Liver (tissue), 3 donors: ENCODE results near the gene GMDS.

Source experiments
- EGR1 ChIP-seq, 2 donors: IDR thresholded peaks; 2 replicates each; pipeline ENCODE4 v1.6.1; 2016 to 2018; ENCODE audit warnings: antibody characterized with exemption in 2 of 2, low read depth in 2 of 2
- HNF4G ChIP-seq: IDR thresholded peaks from 2 replicates; pipeline ENCODE4 v1.6.1; 2016; ENCODE audit warnings: antibody characterized with exemption
- JUND ChIP-seq, 2 donors: IDR thresholded peaks; 2 replicates each; pipeline ENCODE4 v1.6.1; 2016; ENCODE audit warnings: antibody characterized with exemption in 2 of 2
- RAD21 ChIP-seq, 2 donors: IDR thresholded peaks; 2 replicates each; pipeline ENCODE4 v1.6.1; 2016; ENCODE audit warnings: antibody characterized with exemption in 2 of 2, mild to moderate bottlenecking in 2 of 2
- TAF1 ChIP-seq: conservative IDR thresholded peaks from 2 replicates; pipeline ENCODE4 v1.6.1; 2016; ENCODE audit warnings: antibody characterized with exemption, mild to moderate bottlenecking
- TF ChIP-seq, protein P1 (sequence below): fragments of 150-350 bp; IDR thresholded peaks from 2 replicates; pipeline ENCODE4 v1.5.1; 2017; ENCODE audit warnings: improper control_type of control experiment, low read depth, low read length; ENCODE audit not compliant: missing input control
- TF ChIP-seq, protein P2 (sequence below): IDR thresholded peaks from 2 replicates; pipeline ENCODE4 v1.6.1; 2016; ENCODE audit warnings: antibody characterized with exemption, mild to moderate bottlenecking
- TF ChIP-seq, protein P3 (sequence below): IDR thresholded peaks from 2 replicates; pipeline ENCODE4 v1.6.1; 2016; ENCODE audit warnings: antibody characterized with exemption
- donor health status: healthy.
- donor health status: healthy.

DNA sequence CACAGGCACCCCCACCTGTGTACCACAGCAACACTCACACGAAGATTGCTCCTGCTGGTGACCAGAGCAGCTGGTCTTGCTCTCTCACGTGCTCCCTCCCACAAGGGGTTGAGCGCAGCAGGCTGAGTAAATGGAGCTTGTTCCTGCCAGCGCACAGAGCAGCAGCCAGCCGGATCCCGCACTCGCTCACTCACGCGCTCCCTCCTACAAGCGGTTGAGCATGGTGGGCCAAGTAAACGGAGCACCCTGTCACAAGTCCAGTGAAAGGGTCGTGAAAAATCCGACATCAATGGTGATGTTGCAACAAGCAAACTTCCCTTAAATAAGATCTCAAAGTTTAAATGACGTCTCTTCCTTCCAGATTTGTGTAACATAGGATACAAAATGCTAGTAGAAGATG is 322.0 kb downstream of the GMDS start:
- TF ChIP-seq, protein P1, sequence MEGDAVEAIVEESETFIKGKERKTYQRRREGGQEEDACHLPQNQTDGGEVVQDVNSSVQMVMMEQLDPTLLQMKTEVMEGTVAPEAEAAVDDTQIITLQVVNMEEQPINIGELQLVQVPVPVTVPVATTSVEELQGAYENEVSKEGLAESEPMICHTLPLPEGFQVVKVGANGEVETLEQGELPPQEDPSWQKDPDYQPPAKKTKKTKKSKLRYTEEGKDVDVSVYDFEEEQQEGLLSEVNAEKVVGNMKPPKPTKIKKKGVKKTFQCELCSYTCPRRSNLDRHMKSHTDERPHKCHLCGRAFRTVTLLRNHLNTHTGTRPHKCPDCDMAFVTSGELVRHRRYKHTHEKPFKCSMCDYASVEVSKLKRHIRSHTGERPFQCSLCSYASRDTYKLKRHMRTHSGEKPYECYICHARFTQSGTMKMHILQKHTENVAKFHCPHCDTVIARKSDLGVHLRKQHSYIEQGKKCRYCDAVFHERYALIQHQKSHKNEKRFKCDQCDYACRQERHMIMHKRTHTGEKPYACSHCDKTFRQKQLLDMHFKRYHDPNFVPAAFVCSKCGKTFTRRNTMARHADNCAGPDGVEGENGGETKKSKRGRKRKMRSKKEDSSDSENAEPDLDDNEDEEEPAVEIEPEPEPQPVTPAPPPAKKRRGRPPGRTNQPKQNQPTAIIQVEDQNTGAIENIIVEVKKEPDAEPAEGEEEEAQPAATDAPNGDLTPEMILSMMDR: no peak
- TF ChIP-seq JUND (IDR thresholded peaks at IDR 0.05): no peak
- TF ChIP-seq HNF4G: no peak
- TF ChIP-seq, protein P2, sequence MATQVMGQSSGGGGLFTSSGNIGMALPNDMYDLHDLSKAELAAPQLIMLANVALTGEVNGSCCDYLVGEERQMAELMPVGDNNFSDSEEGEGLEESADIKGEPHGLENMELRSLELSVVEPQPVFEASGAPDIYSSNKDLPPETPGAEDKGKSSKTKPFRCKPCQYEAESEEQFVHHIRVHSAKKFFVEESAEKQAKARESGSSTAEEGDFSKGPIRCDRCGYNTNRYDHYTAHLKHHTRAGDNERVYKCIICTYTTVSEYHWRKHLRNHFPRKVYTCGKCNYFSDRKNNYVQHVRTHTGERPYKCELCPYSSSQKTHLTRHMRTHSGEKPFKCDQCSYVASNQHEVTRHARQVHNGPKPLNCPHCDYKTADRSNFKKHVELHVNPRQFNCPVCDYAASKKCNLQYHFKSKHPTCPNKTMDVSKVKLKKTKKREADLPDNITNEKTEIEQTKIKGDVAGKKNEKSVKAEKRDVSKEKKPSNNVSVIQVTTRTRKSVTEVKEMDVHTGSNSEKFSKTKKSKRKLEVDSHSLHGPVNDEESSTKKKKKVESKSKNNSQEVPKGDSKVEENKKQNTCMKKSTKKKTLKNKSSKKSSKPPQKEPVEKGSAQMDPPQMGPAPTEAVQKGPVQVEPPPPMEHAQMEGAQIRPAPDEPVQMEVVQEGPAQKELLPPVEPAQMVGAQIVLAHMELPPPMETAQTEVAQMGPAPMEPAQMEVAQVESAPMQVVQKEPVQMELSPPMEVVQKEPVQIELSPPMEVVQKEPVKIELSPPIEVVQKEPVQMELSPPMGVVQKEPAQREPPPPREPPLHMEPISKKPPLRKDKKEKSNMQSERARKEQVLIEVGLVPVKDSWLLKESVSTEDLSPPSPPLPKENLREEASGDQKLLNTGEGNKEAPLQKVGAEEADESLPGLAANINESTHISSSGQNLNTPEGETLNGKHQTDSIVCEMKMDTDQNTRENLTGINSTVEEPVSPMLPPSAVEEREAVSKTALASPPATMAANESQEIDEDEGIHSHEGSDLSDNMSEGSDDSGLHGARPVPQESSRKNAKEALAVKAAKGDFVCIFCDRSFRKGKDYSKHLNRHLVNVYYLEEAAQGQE: no peak
- TF ChIP-seq TAF1: no peak
- TF ChIP-seq, protein P3, sequence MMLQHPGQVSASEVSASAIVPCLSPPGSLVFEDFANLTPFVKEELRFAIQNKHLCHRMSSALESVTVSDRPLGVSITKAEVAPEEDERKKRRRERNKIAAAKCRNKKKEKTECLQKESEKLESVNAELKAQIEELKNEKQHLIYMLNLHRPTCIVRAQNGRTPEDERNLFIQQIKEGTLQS: no peak
- TF ChIP-seq RAD21 (IDR thresholded peaks at IDR 0.05): no peak
- no peak for TF ChIP-seq EGR1 (IDR thresholded peaks at IDR 0.05; ENCODE audit: low read depth in 2 of 2)
